GM19099 (cell line): ENCODE measurements around the gene PPIF.

Source experiments
- POLR2A ChIP-seq: IDR thresholded peaks from 3 replicates; pipeline ENCODE4 v1.6.1; 2011; ENCODE audit warnings: low read depth; ENCODE audit not compliant: insufficient read length; ENCODE audit errors: extremely low read depth

The PPIF gene

DNA sequence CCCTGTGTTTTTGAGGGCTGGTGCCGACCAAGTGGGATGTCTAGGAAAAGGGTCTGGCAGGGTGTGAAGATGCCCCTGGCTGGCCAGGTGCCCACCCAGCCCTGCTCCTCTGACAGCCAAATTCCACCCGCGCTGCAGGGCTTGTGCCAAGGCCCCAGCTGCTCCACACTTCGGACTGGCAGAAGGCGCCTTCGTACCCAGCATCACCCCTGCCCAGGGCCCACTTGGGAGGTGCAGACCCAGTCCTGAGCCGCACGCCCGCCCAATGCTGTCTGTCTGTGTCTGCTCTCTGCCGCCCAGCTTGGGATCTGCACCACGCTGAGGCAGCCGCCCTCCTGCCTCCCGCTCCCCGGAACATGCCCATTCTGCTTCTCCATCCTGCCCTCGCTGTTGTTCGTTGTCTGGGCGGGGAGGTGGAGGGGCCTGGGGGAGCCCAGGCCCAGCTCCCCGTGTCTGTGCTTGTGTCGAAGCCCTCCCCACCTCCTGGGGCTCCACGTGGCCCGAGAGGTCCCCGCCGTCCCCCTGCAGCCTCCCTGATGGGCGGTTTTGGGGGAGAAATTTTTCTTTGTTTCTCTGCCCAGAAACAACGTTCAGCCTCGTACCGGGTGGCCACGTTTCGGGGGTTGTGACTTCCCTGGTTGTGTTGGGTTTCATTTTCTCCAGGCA, 36.9 kb upstream of the PPIF start:
- no peak for TF ChIP-seq POLR2A

DNA sequence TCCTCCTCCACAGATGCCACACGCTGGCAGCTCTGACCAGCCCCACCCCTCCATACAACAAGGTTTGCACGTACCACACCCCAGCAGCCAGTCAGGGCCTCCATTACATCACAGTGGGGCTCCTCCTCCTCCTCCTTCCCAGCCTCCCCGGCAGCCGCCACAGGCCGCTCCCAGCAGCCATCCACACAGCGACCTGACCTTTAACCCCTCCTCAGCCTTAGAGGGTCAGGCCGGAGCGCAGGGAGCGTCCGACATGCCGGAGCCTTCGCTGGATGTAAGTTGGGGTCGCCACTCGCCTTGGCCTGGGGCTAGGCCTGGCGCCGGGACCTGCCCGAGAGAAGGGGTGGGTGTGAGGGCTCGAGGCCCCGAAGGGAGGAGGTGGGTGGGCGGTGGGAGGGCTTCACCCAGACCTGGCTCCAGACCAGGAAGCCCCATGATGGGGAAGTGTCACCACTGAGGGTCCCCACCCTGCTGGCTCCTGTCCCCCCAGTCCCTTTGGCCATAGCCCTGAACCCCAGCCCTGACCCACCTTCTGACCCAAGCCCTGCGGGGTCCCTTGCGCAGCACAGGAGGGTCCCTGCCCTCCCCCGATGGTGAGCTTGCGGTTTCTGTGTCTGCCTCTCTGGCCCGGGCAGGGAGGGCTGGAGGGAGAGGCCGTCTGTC, 36.2 kb upstream of the PPIF start:
- TF ChIP-seq POLR2A, result no peak

DNA sequence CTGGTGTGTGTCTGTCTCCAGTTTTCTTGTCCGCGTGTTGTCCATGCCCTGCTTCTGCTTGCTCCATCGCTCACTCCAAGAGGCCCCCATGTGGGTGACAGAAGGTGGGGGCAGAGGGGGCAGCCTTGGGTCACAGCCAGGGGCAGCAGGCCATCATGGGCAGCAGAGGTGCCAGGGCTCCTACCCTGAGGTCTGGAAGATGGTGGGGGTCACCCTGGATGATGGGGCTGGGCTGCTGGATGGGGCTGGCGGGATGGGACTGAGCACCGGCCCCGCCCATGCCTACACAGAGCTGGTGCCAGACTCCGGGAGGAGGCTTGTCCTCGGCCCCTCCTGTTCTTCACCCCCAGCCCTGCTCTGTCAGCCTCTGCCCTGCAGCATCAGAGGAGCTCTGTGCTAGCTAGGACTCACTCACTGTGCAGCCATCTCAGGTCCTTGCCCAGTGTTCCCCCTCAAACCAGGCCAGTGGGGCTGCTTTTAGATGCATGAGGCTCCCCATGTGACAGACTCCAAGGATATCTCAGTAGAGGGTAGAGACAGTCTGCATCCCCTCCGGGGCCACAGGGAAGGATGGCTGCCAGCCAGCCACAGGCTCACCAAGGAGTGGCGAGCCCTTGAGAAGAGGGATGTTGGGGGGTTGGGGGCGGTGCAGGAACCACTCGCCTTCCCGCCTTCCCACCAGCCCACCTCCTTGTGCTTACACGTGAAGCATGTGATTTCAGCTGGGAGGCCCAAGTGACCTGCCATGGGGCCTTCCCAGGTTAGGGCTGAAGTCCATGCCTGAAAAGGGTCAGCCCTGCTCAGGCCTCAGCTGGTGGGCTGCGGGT, 35.5 kb upstream of the PPIF start:
- no peak for TF ChIP-seq POLR2A

DNA sequence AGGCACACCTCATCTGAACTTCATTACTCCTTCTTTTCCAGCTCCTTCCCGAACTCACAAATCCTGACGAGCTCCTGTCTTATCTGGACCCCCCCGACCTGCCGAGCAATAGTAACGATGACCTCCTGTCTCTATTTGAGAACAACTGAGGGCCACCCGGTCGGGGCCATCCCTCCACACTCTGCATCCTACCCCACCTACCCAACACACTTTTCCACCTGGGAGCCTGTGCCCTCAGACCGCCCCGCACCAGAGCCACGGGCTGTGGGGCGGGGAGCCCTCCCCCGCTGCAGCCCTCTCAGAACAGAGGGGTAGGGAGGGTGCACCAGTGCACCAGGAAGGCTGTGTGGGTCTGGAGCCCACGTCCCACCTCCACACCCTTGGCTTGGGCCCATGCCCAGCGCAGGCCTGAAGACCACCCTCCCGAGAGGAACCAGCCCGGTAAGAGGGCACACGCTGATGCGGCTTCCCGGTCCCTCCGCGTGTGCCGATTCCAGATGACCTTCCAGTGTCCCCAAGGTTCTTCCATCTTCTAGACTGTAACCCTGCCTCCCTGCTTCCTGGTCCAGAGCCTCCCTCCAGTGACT, 34.6 kb upstream of the PPIF start:
- no peak for TF ChIP-seq POLR2A

DNA sequence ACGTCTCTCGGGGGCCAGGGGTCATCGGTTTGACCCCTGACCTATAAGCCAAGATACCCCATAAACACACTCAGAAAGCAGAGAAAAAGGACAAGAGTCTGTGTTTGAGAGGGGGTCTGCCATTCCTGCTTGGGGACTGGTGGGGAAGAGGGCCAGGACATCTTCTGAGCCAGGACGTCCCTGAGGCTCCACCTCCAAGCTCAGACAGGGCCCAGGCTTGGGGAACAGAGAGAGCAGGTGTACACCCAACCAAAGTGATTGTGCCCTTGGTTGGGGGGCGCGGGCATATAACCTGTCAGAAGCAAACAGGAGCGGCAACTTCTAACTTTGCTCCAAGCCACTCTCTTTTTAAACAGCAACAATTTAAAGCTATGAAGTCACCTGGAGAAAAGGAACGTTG, 33.9 kb upstream of the PPIF start:
- TF ChIP-seq POLR2A, result no peak

DNA sequence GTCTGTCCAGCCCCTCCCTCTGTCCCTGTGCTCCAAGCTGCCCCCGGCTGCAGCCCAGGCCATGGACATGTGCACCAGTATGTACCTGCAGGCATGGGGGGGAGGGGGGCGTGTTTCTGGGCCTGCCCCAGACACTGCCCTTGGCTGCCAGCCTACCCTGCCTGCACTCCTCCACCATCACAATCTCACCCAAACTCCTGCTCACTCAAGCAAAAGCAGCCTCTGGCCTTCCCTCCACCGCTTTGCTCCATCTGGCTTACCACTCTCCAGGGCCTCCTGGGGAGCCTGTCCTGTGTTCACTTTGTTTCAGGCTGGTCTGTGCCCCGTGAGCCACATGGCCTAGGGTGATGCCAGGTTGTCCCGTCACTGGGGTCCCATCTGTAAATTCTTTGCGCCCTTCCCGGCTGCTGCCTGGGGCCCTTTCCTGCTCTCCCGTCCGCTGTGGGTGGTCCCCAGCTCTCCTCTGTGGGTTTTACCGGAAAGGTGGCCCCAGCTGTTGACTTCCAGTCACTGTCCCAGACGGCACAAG, 33.3 kb upstream of the PPIF start:
- TF ChIP-seq POLR2A, result no peak

DNA sequence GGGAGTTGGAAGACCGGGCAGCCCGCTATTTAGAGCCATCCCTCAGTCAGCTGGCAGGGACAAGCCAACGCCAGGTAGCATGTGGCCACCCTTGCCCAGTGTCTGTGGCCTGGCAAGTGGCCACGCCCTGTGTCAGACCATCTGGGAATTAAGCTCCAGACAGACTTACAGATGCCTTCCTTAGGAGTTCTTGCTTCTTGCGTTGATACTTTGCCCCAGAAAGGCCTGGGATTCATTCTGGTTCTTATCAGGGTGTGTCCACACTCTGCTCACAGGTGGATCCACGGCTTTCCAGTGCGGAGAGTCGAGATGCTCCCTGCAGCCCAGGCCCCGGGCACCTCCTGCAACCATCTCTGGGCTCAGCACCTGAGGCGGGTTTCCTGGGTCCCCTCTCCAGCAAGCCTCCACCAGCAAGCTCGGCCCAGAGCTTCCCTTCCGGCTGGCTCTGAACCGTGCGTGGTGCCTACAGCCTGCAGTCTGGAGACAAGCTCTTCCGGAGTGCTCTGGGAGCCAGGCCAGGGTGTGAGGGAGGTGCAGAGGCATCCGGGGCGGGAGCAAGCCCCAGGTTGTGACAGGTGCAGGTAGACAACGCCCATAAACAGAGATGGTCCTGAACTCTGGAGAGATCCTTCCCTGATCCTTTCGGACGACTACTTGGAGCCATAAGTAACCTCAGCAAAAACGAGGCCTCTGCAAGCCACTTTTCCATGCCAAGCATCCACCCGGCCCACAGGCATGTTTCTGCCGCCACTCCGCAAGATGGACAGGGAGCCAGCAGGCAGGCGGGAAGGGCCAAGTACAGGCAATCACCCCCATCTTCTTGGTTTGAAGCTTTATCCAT, 32.3 kb upstream of the PPIF start:
- no peak for TF ChIP-seq POLR2A

DNA sequence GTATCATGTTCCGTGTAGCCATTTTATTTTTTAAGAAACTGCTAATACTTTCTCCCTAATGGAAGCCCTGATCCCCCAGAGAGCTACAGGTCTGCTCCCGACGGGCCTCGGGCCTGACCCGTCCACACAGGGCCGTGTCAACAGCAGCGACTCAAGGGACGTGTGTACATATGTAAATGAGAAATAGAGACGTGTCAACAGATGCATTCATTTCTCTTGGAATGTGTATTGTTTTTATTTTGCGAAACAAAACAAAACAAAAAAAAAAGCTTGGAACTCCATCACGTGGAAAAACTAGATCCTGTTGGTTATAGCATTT, 31.7 kb upstream of the PPIF start:
- TF ChIP-seq POLR2A, result no peak

DNA sequence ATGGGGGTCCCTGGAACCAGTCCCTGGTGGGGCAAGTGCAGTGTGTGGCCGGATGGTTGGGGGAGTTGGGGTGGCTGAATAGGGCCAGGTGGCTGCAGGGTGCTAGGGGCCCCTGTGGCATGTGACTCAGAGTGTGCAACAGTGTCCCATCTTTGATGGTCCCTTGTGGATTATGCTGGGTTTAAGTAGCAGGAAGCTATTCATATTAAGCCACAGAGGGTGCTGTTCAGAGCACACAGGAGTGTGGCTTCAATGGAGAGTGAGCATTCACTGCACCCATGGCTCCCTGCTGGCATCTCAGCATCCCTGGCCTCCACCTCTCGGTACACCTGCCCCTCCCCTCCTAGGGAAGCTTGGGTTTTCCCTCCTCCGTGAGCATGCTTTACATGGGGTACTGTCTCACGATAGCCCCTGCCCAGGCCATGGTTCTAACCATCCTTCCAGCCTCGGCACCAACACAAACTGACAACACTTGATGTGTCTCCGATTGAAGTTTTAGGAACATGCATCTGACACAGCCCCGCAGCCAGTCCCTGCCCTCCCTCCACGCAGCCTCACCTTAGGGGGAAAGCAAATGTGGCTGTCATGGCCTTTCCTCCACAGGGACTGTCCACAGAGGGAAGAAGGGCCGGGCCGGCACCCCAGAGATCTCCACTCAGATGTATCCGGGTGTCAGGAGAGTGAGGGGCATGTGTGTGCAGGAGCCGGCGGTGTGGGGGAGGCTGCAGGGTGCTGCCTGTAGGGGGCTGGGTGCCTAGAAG, 30.4 kb upstream of the PPIF start:
- TF ChIP-seq POLR2A, result no peak

DNA sequence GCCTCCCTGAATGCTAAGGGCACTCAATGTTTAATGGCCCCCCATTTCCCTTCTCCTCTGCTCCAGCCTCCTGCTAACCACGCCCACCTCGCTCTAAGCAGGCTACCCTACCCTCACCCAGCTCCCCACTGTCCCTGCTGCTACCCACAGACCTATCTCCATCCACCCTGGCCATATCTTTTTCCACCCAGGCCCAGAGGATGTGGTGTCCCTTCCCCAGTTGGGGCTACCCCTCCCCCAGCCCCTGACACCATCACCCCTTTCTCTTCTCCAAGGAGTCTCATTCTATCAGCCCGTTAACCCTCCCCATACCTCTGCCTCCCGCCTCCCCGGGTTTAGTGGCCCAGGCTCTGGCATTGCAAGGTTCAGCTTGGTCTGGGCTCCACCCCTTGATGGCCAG, 28.9 kb upstream of the PPIF start:
- no peak for TF ChIP-seq POLR2A

DNA sequence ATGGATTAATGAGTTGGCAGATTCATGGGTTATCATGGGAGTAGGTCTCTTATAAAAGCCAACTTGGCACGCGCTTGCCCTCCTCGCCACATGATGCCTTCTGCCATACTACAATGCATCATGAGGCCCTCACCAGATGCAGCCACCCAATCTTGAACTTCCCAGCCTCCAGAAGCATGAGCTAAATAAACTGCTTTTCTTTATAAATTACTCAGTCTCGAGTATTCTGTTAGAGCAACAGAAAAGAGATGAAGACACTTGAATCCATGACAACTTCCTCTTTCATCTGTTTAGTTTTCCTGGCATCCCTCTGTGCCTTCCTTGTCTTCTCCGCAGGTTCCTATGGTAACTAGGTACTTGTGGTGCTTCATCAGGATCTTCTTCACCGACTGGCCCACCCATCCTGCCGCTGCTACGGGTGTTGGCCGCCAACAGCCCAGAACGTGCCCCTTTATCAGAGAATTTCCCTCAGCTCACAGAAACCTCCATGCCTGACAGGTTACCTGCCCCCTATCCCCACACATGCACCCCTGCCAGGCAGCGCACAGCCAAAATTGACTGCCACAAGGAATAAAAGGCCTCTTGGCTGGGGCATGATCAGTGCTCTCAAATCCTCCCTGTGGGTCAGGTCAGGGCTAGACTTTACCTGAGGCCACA, 28.0 kb upstream of the PPIF start:
- TF ChIP-seq POLR2A, result no peak

DNA sequence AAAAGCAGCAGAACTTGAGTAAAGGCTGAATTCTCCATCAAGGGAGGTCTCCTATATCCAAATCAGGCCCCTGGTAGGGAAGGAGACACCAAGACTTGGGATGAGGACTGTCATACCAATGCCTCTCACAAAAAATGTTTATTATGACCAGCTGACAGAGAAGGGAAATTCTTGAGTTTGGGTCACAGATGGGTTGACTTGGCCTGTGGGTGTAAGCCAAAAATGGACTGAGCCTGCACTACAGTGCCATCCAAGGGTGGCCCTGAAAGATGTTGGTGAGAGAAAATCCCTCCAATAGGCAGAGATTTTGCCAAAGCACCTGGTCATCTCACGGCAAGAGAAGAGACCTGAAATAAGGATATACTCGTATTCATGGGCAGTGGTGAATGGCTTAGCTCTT, 27.0 kb upstream of the PPIF start:
- no peak for TF ChIP-seq POLR2A

DNA sequence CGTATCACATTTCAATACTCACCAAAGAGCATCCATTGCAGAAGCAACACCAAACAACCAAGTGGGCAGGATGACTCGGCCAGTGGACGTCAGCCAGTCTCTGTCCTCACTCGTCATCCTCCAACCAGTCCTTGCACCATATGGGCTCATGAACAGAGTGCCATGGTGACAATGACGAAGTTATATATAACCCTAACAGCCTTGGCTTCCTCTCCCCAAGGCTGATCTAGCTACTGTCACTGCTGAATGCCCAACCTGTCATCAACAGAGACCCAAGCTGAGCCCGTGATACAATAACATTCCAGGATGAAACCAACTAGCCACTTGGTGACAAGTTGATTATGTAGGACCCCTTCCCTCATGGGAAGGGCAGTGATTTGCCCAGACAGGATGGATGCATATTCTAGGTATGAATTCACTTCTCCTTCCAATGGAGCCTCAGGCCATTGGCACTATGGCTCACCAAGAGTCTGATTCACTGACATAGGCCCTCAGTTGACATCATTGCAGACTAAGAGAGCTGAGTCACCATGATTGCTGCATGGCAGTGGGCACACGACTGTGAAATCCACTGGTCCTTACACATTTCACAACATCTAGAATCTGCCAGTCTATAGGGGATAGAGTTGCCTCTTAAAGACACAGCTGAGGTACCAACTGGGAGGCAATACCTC, 26.3 kb upstream of the PPIF start:
- no peak for TF ChIP-seq POLR2A
